ENCODE data around the gene SCD5. TPM values are rescaled to one million over a fixed set of nuclear protein-coding genes. Genes with fewer than 3 reads are reported as not detected.

SCD5 gene
- total and polyA plus RNA-seq, 11 donors, result 1.4 to 6.8 (median 2.5) TPM

DNA sequence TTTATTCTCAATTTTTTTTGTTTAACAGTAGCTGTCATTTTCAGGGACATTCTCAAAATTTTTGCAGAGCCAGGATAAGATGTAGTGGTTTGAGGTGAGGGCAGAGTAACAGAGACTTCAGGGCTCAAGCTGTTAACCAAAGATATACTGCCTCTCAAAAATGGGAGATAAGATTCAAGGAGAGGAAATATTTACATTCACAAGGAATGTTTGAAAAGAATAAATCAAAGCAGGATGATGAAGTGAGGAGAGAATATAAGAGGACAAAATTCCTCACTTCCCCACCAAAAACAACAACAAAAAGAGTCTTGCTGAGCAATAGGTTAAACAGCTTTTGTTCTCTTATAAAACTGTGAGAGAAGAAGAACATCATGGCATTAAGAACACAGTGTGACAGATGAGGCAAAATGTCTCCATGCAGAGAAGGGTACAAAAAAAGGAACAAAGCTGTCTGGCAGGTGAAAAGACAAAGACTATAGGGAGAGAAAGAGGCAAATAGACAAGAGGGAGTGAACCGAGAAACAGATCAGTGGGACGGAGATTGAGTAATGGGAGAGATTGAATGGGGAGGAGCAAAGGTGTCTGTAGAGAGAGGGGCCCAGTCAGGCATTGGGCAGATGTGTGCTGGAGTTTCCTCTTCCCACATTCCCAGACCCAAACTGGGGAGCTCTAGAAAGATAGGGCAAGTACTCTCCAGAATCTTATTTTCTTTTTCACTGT is 130.7 kb downstream of the SCD5 start:
- no peak overlapping the region for H3K27ac ChIP-seq
- WGBS, 4 donors, result 76 to 80% (median 79%) methylated on average over 2 of the region's 2 CpGs
- no peaks in the 10 kb centered on the region for H3K27me3 ChIP-seq
- peaks cover 0 to 11% (median 0%) of the 10 kb centered on the region in 12 donors for H3K9me3 ChIP-seq
- H3K4me3 ChIP-seq, result no peak overlapping the region
- H3K36me3 ChIP-seq, result no peaks in the 10 kb centered on the region
- no peak for DNase-seq
- no peak for ATAC-seq
- intact Hi-C loops (cut with DNase I), result no loop called here
- TF ChIP-seq, protein P1, sequence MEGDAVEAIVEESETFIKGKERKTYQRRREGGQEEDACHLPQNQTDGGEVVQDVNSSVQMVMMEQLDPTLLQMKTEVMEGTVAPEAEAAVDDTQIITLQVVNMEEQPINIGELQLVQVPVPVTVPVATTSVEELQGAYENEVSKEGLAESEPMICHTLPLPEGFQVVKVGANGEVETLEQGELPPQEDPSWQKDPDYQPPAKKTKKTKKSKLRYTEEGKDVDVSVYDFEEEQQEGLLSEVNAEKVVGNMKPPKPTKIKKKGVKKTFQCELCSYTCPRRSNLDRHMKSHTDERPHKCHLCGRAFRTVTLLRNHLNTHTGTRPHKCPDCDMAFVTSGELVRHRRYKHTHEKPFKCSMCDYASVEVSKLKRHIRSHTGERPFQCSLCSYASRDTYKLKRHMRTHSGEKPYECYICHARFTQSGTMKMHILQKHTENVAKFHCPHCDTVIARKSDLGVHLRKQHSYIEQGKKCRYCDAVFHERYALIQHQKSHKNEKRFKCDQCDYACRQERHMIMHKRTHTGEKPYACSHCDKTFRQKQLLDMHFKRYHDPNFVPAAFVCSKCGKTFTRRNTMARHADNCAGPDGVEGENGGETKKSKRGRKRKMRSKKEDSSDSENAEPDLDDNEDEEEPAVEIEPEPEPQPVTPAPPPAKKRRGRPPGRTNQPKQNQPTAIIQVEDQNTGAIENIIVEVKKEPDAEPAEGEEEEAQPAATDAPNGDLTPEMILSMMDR (IDR thresholded peaks at IDR 0.05), result no peak
- TF ChIP-seq POLR2A (IDR thresholded peaks at IDR 0.05), result no peak
- no peaks in the 10 kb centered on the region for H3K4me1 ChIP-seq

DNA sequence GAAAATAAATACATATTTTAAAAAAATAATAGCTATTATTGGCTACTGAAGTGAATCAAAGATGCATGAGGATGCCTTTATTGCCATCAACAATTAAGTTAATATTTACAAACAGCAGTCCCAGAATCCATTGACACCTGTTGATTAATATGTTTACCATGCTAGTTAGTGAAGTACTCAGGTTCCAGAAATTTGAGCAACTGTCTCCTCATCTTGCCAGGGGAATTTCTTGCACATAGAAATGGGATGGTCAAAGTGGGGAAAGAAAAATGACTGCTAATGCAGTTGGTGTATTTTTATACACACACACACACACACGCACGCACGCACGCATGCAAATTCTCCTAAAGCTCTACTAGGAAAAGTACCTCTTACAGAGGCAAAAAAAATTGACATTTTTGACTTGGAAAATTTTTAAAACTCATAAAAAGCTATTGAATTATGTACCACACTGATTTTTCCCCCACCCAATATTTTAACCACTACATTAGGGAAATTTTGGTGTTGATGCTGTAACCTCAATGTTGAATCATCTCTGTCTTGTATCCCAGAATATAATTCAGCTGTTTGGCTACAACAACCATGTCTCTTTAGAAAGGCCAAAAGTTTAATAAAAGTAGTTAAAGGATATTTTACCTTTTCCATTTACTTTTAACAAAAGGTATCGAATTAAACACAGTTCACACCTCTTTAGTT is 131.5 kb downstream of the SCD5 start:
- Histone ChIP-seq H3K4me3 (no peak overlapping the region), H3K9me3 (peaks cover 0 to 11% (median 0%) of the 10 kb centered on the region in 12 donors), H3K4me1 (no peaks in the 10 kb centered on the region), H3K27me3 (no peaks in the 10 kb centered on the region), H3K27ac (no peak overlapping the region), H3K36me3 (no peaks in the 10 kb centered on the region)
- WGBS, 4 donors, result 93 to 98% (median 95%) methylated on average over 5 of the region's 5 CpGs
- TF ChIP-seq, protein P1 (IDR thresholded peaks at IDR 0.05), result no peak
- TF ChIP-seq POLR2A (IDR thresholded peaks at IDR 0.05), result no peak
- no peak for DNase-seq
- ATAC-seq, result no peak
- intact Hi-C loops (cut with DNase I), result no loop called here

DNA sequence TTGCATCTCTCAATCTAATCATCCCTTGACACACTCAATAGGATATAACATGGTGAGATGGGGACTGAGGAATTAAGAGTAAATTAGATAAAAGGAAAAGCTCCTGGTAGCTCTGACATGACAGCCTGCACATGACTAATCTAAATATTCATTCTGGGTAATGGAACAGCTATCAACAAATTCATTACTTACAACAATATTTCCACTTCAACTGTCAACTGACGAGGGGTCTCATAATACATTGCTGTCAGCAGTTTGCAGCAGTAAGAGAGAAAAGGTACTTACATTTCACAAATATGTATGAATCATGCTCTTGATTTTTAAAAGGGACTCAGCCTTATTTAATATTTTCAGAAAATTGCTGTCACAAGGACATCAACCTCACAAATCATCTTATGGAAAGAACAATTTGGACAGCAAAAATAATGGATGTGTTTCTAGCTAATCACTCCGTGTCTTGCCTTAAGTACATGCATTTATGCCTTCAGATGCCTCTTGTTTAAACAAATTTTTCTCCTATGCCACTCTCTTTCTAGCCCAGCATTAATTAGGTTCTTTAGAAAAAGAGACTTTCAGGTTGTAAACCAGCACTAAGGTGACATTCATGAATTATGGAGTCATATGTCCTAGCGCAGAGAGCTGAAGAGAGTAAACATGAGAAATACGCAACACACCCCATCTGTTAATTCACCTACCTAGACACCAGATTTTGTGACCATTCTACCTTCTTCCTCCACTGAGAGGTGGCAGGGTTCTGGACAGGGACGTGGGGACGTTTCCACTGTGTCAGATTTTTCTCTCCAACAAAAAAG is 137.2 kb downstream of the SCD5 start:
- H3K27me3 ChIP-seq, result no peaks in the 10 kb centered on the region
- no peak for DNase-seq
- no peak for TF ChIP-seq POLR2A (IDR thresholded peaks at IDR 0.05)
- TF ChIP-seq, protein P1 (IDR thresholded peaks at IDR 0.05), result no peak
- 89 to 94% (median 92%) methylated on average over 6 of the region's 6 CpGs for WGBS, 4 donors
- no peak for ATAC-seq
- no peaks in the 10 kb centered on the region for H3K36me3 ChIP-seq
- intact Hi-C loops (cut with DNase I), result no loop called here
- no peak overlapping the region for H3K4me3 ChIP-seq
- H3K4me1 ChIP-seq, result no peaks in the 10 kb centered on the region
- H3K27ac ChIP-seq, result no peak overlapping the region
- H3K9me3 ChIP-seq, result peaks cover 0 to 6% (median 0%) of the 10 kb centered on the region in 12 donors

DNA sequence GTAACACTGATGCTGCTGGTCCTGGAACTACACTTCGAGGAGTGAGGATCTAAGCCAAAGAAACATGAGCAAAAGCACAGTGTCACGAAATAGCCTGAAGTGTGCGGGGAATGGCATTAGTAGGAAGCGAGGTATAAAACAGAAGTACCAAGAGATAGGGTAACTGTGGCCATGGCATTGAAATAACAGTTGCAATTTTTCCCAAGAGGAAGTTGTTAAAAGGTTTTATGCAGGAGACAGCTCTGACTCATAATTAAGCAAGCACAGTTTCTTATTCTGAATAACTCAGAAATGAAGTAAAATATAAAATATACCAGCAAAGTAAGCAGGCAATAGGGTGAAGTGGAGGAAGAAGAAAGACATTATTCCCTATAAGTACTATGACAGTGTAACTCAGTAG is 146.5 kb downstream of the SCD5 start:
- peaks cover 0 to 8% (median 0%) of the 10 kb centered on the region in 9 donors for H3K36me3 ChIP-seq
- DNase-seq (no peak), ATAC-seq (no peak)
- no peak overlapping the region for H3K4me3 ChIP-seq
- peaks cover 0 to 6% (median 0%) of the 10 kb centered on the region in 12 donors for H3K4me1 ChIP-seq
- TF ChIP-seq POLR2A (IDR thresholded peaks at IDR 0.05), result no peak
- TF ChIP-seq, protein P1 (IDR thresholded peaks at IDR 0.05), result no peak
- intact Hi-C loops (cut with DNase I), result no loop called here
- no peak overlapping the region for H3K27ac ChIP-seq
- no peaks in the 10 kb centered on the region for H3K27me3 ChIP-seq
- WGBS, 4 donors, result 37 to 86% (median 75%) methylated on average over 3 to 4 of the region's 4 CpGs
- H3K9me3 ChIP-seq, result no peaks in the 10 kb centered on the region
